KMS-11 (cell line): Measurements from ENCODE around the gene PDE10A.

Experiments used
- H2AFZ ChIP-seq: fragments of 200-600 bp; sonication (generic); 2 replicates; pipeline ENCODE4 v1.6.1; 2016; ENCODE audit warnings: antibody characterized with exemption, mixed run types, low read depth
- H3K27ac ChIP-seq: fragments of 200-600 bp; sonication (generic); 2 replicates; pipeline ENCODE4 v1.6.1; 2016; ENCODE audit warnings: mild to moderate bottlenecking, mixed run types
- H3K27me3 ChIP-seq: fragments of 200-600 bp; sonication (generic); 2 replicates; pipeline ENCODE4 v1.6.1; 2017; ENCODE audit warnings: mild to moderate bottlenecking, low read depth, mixed run types, moderate library complexity; ENCODE audit not compliant: insufficient read depth
- H3K36me3 ChIP-seq: fragments of 200-600 bp; sonication (generic); 2 replicates; pipeline ENCODE4 v1.6.1; 2017; ENCODE audit warnings: mild to moderate bottlenecking, mixed run types; ENCODE audit not compliant: insufficient read depth
- H3K4me1 ChIP-seq: fragments of 200-600 bp; sonication (generic); 2 replicates; pipeline ENCODE4 v1.6.1; 2016; ENCODE audit warnings: mild to moderate bottlenecking, low read depth, mixed run types; ENCODE audit not compliant: poor library complexity, severe bottlenecking
- H3K4me2 ChIP-seq: fragments of 200-600 bp; sonication (generic); 2 replicates; pipeline ENCODE4 v1.7.0; 2016; ENCODE audit warnings: mild to moderate bottlenecking, mixed run types
- H3K4me3 ChIP-seq: fragments of 200-600 bp; sonication (generic); IDR thresholded peaks from 2 replicates; pipeline ENCODE4 v1.6.1; 2017; ENCODE audit warnings: low read depth, low read length, mixed read lengths; ENCODE audit not compliant: insufficient read depth
- H3K79me2 ChIP-seq: fragments of 200-600 bp; sonication (generic); 2 replicates; pipeline ENCODE4 v1.6.1; 2016; ENCODE audit warnings: low read depth, mixed run types; ENCODE audit not compliant: insufficient read depth
- H3K9ac ChIP-seq: fragments of 200-600 bp; sonication (generic); 2 replicates; pipeline ENCODE4 v1.6.1; 2016; ENCODE audit warnings: mild to moderate bottlenecking, mixed run types
- H4K20me1 ChIP-seq: fragments of 200-600 bp; sonication (generic); 2 replicates; pipeline ENCODE4 v1.6.1; 2016; ENCODE audit warnings: mild to moderate bottlenecking, mixed run types; ENCODE audit not compliant: insufficient read depth
- TF ChIP-seq, protein P1 (sequence below): fragments of 200-600 bp; sonication (generic); conservative IDR thresholded peaks from 2 replicates; pipeline ENCODE4 v1.6.1; 2017; ENCODE audit warnings: low read depth, mild to moderate bottlenecking, antibody characterized with exemption, low read length, moderate library complexity, mixed read lengths

PDE10A gene

DNA sequence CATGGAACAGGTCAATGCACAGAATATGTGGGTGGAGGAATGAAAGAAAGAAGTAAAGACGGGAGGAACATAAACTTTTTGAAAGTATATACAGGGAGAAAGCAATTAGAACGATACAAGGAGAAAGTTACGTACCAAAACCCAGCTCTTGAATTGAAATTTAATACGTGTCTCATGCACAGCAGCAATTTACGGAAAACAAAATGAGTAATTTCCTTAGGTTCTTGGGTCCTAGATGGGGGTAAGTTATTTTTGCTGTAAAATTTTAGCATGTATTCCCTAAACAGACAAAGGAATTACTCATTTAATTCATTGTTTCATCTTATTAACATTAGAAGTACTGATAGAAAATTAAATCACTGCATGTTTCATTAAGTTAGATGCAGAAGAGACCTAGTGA, 75.8 kb downstream of the PDE10A start:
- no peaks in the 10 kb centered on the region for H3K36me3 ChIP-seq
- no peak overlapping the region for H3K9ac ChIP-seq
- H3K4me2 ChIP-seq = no peak overlapping the region
- no peak overlapping the region for H2AFZ ChIP-seq
- H4K20me1 ChIP-seq = no peaks in the 10 kb centered on the region
- H3K27me3 ChIP-seq = no peaks in the 10 kb centered on the region
- TF ChIP-seq, protein P1, sequence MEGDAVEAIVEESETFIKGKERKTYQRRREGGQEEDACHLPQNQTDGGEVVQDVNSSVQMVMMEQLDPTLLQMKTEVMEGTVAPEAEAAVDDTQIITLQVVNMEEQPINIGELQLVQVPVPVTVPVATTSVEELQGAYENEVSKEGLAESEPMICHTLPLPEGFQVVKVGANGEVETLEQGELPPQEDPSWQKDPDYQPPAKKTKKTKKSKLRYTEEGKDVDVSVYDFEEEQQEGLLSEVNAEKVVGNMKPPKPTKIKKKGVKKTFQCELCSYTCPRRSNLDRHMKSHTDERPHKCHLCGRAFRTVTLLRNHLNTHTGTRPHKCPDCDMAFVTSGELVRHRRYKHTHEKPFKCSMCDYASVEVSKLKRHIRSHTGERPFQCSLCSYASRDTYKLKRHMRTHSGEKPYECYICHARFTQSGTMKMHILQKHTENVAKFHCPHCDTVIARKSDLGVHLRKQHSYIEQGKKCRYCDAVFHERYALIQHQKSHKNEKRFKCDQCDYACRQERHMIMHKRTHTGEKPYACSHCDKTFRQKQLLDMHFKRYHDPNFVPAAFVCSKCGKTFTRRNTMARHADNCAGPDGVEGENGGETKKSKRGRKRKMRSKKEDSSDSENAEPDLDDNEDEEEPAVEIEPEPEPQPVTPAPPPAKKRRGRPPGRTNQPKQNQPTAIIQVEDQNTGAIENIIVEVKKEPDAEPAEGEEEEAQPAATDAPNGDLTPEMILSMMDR = no peak
- H3K4me1 ChIP-seq = no peaks in the 10 kb centered on the region
- H3K27ac ChIP-seq = no peak overlapping the region
- no peak overlapping the region for H3K4me3 ChIP-seq
- H3K79me2 ChIP-seq = no peaks in the 10 kb centered on the region

DNA sequence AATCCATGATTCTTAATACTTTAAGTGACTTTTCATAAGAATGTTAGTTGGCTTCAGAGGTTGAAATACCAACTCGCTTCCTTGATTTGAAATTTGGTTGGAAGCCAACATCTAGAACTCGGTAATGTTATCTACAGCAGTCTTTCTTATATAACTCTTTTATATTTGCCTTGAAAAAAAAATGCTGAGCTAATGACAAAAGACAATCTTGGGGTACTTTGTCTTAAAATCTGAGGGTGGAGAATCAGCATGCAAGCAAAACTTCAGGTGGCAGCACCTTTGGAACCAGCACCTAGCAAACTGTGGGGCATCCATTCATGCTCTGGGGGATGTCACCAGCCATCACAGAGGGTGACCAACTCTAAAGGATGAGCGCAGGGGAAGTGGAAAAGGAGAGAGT, 76.3 kb downstream of the PDE10A start:
- Histone ChIP-seq H3K9ac (no peak overlapping the region), H3K36me3 (no peaks in the 10 kb centered on the region)
- TF ChIP-seq, protein P1 = no peak

GRCh38 chr6:165585060-165585459, 78.0 kb downstream of the PDE10A start:
- Histone ChIP-seq H3K79me2 (no peaks in the 10 kb centered on the region), H3K27ac (no peak overlapping the region), H3K4me1 (no peaks in the 10 kb centered on the region), H3K9ac (no peak overlapping the region), H2AFZ (no peak overlapping the region), H3K36me3 (no peaks in the 10 kb centered on the region), H3K4me3 (no peak overlapping the region), H3K4me2 (no peak overlapping the region), H3K27me3 (no peaks in the 10 kb centered on the region), H4K20me1 (no peaks in the 10 kb centered on the region)
- TF ChIP-seq, protein P1 = no peak

More for the DNA sequence above, 76.3 kb downstream of the PDE10A start:
- Histone ChIP-seq H3K27me3 (no peaks in the 10 kb centered on the region), H3K27ac (no peak overlapping the region), H3K4me3 (no peak overlapping the region), H2AFZ (no peak overlapping the region), H3K79me2 (no peaks in the 10 kb centered on the region), H3K4me1 (no peaks in the 10 kb centered on the region), H4K20me1 (no peaks in the 10 kb centered on the region), H3K4me2 (no peak overlapping the region)

- H3K4me1 ChIP-seq = no peaks in the 10 kb centered on the region
- no peak overlapping the region for H3K27ac ChIP-seq
- H4K20me1 ChIP-seq = no peaks in the 10 kb centered on the region
- H3K36me3 ChIP-seq = no peaks in the 10 kb centered on the region
- H3K4me3 ChIP-seq = no peak overlapping the region
- no peak overlapping the region for H3K4me2 ChIP-seq
- H3K9ac ChIP-seq = no peak overlapping the region
- TF ChIP-seq, protein P1 = no peak
- H3K27me3 ChIP-seq = no peaks in the 10 kb centered on the region
- H2AFZ ChIP-seq = no peak overlapping the region
- no peaks in the 10 kb centered on the region for H3K79me2 ChIP-seq
Observed at GRCh38 chr6:165584541-165584940, 78.5 kb downstream of the PDE10A start.
